ENCODE data around the gene GSDME.

DNA sequence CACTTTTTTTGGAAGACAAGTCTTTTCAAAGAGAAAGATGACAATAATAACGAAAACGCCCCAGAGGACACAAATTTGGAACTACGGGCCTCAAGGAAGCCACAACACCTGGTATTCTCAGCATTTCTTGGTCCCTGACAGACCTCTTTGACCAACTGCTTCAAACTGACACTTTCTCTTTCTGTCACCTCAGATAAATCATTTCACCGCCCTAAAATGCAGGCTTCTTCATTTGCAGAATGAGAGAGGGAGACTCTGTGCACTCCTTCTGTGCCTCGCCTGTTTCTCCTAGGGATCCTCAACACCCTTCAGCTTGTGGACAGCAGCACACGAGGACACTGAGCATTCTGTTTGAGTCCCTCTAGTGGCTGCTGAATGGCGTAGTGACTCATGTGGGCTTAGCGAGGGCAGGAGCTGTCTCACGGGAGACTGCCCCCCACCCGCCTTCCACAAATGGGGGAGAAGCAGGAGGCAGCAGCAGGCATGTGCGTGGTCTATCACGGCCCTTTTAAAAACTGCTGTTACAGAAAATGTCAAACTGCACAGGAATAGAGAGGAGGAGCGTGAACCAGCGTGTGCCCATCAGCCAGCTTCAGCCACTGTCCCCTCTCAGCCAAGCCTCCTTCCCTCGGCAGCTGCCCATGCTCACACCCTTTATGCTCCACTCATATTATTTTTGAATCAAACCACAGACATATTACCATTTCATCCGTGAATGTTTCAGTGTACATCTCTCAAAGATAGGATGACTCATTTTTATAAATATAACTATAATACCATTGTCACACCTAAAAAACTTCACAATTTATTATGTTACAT, 41.4 kb downstream of the GSDME start:
- TF ChIP-seq CTCF (IDR thresholded peaks at IDR 0.05) (no peak), EP300 (IDR thresholded peaks at IDR 0.05) (no peak)
